ENCODE measurements around the gene ADA. TPM values are rescaled to one million over a fixed set of nuclear protein-coding genes. Genes with fewer than 3 reads are reported as not detected.

The ADA gene
- total and polyA plus RNA-seq, 2 of the 13 experiments (the other 11 are each of a cell fraction or from before 2014, with no cell fraction given), result 2.5 to 11.3 TPM

DNA sequence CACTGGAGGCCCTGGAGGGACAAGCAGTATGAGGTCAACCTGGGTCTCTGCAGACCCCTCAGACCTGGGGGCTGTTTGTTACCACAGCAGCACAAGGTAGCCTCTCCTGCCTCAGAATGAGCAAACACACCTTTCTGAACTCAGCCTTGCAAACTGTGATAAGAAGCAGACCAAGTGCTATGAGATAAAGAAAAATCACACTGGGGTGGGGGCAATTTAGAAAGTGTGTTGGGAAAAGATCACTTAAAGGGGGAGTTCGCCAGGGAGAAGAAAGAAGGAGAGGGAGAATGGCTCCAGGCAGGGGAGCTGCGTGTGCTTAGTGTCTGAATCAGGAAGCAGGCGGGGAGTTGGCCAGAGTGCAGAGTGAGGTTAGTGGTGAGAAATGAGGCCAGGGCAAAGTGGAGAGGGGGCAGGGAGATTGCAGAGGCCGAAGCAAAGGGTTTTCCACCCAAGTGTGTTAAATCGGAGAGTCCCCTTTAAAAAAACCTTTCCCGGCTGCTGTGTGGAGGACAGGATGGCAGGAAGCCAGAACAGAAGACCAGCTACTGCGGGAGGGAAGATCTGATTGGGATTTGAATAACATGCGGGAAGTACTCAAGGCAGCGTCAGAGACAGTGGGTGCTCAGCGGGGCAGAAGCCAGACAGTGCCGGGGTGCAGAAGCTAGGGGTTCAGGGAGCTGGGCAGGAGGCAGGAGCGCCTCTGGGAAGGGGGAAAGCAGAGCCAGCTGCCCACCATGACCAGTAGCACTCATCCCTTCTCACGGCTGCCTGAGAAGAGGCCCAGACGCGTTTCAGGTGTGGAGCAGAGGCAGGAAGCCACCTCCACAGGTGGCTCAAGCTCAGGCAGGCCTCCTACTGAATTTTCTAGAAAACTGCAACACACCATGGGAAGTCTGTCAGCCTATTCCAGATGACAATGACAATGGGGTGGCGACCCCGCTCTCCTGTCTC lies 9.0 kb downstream of the ADA start (continued):
- no peak for TF ChIP-seq NCOR1 (IDR thresholded peaks at IDR 0.05; ENCODE audit: borderline replicate concordance, low read length)
- no peak for TF ChIP-seq PHB2 (IDR thresholded peaks at IDR 0.05; ENCODE audit: partially characterized antibody)
- no peak for TF ChIP-seq SRSF1 (optimal IDR thresholded peaks at IDR 0.05; ENCODE audit: low read depth, low read length)
- TF ChIP-seq ZNF121 (CRISPR knock-in tag; IDR thresholded peaks at IDR 0.05), result no peak
- TF ChIP-seq, protein P1, sequence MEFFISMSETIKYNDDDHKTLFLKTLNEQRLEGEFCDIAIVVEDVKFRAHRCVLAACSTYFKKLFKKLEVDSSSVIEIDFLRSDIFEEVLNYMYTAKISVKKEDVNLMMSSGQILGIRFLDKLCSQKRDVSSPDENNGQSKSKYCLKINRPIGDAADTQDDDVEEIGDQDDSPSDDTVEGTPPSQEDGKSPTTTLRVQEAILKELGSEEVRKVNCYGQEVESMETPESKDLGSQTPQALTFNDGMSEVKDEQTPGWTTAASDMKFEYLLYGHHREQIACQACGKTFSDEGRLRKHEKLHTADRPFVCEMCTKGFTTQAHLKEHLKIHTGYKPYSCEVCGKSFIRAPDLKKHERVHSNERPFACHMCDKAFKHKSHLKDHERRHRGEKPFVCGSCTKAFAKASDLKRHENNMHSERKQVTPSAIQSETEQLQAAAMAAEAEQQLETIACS (CRISPR knock-in tag; IDR thresholded peaks at IDR 0.05), result no peak
- TF ChIP-seq, protein P2, sequence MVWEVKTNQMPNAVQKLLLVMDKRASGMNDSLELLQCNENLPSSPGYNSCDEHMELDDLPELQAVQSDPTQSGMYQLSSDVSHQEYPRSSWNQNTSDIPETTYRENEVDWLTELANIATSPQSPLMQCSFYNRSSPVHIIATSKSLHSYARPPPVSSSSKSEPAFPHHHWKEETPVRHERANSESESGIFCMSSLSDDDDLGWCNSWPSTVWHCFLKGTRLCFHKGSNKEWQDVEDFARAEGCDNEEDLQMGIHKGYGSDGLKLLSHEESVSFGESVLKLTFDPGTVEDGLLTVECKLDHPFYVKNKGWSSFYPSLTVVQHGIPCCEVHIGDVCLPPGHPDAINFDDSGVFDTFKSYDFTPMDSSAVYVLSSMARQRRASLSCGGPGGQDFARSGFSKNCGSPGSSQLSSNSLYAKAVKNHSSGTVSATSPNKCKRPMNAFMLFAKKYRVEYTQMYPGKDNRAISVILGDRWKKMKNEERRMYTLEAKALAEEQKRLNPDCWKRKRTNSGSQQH (CRISPR knock-in tag; IDR thresholded peaks at IDR 0.05; ENCODE audit: low read depth), result no peak
- TF ChIP-seq SETDB1 (CRISPR knock-in tag; IDR thresholded peaks at IDR 0.05; ENCODE audit: borderline replicate concordance), result no peak
- TF ChIP-seq CAMTA2 (CRISPR knock-in tag; IDR thresholded peaks at IDR 0.05; ENCODE audit: borderline replicate concordance), result no peak
- TF ChIP-seq ELF4 (CRISPR knock-in tag; IDR thresholded peaks at IDR 0.05; ENCODE audit: borderline replicate concordance), result 0 out of 2 replicates have a peak, but pooled peaks have one; percentile 15
- TF ChIP-seq, protein P3, sequence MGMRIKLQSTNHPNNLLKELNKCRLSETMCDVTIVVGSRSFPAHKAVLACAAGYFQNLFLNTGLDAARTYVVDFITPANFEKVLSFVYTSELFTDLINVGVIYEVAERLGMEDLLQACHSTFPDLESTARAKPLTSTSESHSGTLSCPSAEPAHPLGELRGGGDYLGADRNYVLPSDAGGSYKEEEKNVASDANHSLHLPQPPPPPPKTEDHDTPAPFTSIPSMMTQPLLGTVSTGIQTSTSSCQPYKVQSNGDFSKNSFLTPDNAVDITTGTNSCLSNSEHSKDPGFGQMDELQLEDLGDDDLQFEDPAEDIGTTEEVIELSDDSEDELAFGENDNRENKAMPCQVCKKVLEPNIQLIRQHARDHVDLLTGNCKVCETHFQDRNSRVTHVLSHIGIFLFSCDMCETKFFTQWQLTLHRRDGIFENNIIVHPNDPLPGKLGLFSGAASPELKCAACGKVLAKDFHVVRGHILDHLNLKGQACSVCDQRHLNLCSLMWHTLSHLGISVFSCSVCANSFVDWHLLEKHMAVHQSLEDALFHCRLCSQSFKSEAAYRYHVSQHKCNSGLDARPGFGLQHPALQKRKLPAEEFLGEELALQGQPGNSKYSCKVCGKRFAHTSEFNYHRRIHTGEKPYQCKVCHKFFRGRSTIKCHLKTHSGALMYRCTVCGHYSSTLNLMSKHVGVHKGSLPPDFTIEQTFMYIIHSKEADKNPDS (CRISPR knock-in tag; IDR thresholded peaks at IDR 0.05), result no peak
- TF ChIP-seq, protein P4, sequence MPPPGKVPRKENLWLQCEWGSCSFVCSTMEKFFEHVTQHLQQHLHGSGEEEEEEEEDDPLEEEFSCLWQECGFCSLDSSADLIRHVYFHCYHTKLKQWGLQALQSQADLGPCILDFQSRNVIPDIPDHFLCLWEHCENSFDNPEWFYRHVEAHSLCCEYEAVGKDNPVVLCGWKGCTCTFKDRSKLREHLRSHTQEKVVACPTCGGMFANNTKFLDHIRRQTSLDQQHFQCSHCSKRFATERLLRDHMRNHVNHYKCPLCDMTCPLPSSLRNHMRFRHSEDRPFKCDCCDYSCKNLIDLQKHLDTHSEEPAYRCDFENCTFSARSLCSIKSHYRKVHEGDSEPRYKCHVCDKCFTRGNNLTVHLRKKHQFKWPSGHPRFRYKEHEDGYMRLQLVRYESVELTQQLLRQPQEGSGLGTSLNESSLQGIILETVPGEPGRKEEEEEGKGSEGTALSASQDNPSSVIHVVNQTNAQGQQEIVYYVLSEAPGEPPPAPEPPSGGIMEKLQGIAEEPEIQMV (CRISPR knock-in tag; IDR thresholded peaks at IDR 0.05; ENCODE audit: low read depth), result no peak; the same call in 1 of the 2 replicates
- TF ChIP-seq PTBP1 (IDR thresholded peaks at IDR 0.05; ENCODE audit: low read depth, low read length, poor library complexity, severe bottlenecking), result no peak
- 0 out of 2 replicates have a peak, but pooled peaks have one; percentile 42 for TF ChIP-seq ZNF891 (CRISPR knock-in tag; IDR thresholded peaks at IDR 0.05)
- no peak for TF ChIP-seq ZNF230 (CRISPR knock-in tag; IDR thresholded peaks at IDR 0.05)
- TF ChIP-seq, protein P5, sequence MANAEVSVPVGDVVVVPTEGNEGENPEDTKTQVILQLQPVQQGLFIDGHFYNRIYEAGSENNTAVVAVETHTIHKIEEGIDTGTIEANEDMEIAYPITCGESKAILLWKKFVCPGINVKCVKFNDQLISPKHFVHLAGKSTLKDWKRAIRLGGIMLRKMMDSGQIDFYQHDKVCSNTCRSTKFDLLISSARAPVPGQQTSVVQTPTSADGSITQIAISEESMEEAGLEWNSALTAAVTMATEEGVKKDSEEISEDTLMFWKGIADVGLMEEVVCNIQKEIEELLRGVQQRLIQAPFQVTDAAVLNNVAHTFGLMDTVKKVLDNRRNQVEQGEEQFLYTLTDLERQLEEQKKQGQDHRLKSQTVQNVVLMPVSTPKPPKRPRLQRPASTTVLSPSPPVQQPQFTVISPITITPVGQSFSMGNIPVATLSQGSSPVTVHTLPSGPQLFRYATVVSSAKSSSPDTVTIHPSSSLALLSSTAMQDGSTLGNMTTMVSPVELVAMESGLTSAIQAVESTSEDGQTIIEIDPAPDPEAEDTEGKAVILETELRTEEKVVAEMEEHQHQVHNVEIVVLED (CRISPR knock-in tag; IDR thresholded peaks at IDR 0.05; ENCODE audit: borderline replicate concordance), result no peak
- TF ChIP-seq TMF1 (CRISPR knock-in tag; IDR thresholded peaks at IDR 0.05; ENCODE audit: low read depth), result 0 out of 2 replicates have a peak, but pooled peaks have one; percentile 61
- TF ChIP-seq, protein P6, sequence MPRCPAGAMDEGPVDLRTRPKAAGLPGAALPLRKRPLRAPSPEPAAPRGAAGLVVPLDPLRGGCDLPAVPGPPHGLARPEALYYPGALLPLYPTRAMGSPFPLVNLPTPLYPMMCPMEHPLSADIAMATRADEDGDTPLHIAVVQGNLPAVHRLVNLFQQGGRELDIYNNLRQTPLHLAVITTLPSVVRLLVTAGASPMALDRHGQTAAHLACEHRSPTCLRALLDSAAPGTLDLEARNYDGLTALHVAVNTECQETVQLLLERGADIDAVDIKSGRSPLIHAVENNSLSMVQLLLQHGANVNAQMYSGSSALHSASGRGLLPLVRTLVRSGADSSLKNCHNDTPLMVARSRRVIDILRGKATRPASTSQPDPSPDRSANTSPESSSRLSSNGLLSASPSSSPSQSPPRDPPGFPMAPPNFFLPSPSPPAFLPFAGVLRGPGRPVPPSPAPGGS (CRISPR knock-in tag; IDR thresholded peaks at IDR 0.05), result 0 out of 2 replicates have a peak, but pooled peaks have one; percentile 14
- TF ChIP-seq CENPX (CRISPR knock-in tag; IDR thresholded peaks at IDR 0.05), result no peak

Measured in HepG2 (cell line).